LHCN-M2 (cell line): ENCODE results near the gene ARAP1. TPM values are rescaled to one million over a fixed set of nuclear protein-coding genes. Genes with fewer than 3 reads are reported as not detected.

Experiments
- DNase-seq: peaks from one replicate; pipeline ENCODE4 v3.0.0-alpha.2; 2012; ENCODE audit warnings: low read depth
- total RNA-seq: library from RNA; depleted of rRNA; stranded (reverse); fragments of >200 nt; gene quantifications from 2 replicates; pipeline ENCODE4 v1.2.3, GENCODE V29; 2014

The ARAP1 gene
- total RNA-seq, 1 experiment from 2014 or later = 51.3 TPM

DNA sequence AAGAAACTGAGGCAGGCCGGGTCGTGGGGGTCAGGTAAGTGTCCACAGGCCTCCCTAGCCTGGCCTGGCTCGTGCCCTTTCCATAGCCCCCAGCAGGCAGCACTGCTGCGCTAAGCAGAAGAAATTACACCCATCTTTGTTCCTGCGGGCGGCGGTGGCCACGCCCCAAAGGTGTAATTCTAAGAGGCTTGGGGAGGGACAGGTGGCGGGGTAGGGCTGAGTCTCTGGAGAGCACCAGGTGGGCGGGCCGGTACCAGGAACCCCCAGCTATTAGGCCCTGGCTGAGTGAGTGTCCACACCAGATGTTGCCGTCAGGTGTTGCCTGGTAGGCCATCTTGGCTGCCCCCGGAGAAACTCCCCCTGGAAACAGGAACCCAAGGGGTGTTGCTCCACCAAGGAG lies 12.3 kb upstream of the ARAP1 start:
- no peak for DNase-seq

DNA sequence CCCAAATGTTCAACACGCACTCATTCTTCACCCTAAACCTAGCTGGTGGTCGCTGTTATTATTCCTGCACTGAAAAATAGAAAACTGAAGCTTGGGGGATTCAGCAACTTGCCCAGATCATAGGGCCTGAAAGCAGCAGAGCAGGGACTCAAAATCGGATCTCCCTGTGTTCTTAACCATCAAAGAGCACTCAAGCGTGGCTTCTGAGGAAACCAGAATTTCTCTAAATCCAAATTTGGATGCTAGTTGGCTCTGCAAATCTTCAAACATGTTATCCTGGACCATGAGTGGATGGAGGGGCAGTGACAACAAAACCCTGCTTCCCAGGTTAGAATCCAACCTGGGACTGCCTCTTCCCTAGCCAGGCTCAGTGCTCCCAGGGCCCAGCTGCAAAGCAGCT lies 11.6 kb upstream of the ARAP1 start:
- no peak for DNase-seq

- no peak for DNase-seq
Measured at GRCh38 chr11:72762641-72763304, 10.6 kb upstream of the ARAP1 start.

GRCh38 chr11:72760539-72761405 lies 8.6 kb upstream of the ARAP1 start:
- no peak for DNase-seq

- DNase-seq = peak; percentile 31
Measured at GRCh38 chr11:72759468-72759985, 7.3 kb upstream of the ARAP1 start.

DNA sequence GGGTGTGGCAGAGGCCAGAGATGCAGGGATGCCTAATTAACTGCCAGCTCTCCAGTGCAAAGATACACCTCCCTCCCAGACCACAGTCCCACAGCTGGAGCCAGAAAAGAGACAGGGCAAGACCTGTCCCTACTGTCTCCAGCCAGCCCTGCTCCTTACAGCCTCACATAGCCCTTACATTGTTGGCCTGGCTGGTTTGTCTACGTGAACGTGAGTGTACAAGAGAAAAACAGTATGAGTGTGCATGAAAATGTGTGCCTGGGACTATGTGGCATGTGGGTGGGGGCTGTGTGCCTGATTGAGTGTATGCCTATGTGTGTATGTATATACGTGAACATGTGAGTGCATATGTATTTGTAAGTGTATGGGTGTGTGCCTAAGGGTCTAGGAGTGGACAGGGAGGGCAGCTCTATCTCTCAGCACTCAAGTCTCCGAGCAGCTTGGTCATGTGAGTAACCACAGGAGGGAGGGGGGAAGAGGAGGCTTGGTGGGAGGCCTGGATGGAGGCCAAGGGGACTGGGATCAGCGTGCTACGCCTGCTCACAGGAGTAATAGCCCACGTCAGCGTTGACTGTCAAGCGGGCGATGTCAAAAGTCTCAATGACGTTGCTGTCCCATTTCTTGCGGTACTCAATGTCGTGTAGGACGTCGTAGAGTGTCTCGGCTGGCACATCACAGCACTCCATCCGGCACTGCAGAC lies 6.6 kb upstream of the ARAP1 start:
- no peak for DNase-seq

GRCh38 chr11:72758304-72758689 lies 6.1 kb upstream of the ARAP1 start:
- DNase-seq = no peak

DNA sequence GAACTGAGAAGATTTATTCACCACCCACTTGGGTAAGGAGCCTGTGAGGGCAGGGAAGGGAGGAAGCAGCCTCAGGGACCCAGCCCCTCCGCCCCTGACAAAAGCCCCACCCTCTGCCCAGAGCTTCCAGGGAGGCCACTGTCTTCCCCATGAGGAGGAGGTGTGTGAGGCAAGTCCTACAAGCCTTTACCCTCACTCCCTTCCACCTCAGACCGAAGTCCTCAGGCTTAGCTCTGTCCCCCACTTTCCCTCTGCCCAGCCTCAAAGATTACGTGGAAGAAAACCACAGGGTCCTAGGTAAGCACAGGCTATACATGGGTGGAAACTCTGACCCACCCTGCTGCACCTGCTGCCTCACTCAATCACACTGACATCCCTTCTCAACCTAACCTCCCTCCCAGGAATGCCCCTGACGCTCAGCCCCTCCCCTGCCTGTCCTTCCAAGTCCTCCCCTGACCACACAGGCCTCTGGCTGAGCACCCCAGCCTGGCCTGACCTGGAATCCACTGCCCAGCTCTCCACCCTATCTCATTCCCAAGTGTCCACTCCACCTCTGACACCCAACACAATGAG lies 3.6 kb upstream of the ARAP1 start:
- DNase-seq = no peak

DNA sequence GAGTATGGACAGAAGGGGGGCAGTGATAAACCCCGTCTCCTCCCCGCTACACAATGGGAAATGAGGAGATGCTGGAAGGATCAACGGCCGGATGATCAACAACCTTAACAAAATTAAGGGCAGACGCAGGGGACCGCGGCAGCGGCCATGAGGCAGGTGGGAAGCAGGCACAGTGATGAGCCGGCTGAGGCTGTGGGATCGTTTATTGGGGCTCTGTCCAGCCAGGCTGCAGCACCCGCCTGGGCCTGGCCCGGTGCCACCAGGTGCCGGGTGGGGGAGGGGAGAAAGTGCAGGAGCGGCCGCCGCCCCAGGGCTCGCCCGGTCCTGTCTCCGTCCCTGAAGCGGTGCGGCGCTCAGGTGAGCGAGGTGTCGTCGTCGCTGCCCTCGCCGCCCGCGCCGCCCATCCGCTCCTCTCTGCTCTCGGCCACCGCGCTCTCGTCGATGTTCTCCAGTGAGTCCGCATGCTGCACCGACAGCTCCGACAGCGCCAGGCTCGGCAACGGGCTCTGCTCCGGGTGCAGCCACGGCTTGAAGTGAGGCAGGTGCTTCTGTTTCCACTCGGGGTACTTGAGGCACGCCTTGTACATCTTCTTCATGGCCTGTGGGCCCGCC lies 2.4 kb upstream of the ARAP1 start:
- no peak for DNase-seq

GRCh38 chr11:72754149-72754543 lies 1.9 kb upstream of the ARAP1 start:
- no peak for DNase-seq

DNA sequence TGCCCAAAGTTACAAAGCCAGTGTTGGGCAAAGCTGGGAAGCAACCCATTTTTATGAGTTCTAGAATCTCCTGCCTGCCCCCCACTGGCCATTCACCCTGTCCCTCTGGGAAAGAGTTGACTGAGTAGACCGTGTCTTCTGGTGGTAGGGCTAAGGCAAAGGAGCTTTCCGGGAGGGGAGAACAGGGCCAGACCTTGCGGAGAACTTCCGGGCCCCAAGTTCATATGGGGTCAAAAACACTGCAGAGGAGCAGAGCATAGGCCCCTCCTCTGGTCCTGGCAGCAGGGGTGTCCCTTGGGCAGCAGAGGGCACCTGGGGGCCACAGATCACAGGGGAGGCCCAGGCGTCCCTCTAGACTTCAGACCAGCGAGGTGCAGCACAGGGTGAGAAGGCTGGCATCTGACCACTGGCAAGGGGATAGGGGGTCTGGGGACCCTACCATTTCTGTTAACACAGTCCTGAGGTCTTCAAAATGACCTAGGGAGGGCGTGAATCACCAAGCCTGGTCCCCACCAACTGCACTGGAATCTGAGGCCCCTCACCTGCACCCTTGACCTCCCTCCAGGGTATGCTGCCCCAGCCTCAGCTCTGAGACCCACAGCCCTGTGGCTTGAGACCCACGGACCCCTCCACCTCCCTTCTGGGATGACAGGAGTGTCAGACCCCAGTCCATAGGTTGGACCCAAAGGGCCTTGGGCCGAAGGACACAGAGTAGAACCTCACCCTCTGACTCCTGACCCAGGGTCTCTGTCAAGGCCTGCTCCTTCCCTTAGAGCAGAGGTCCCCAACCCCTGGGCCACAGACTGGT lies 1.3 kb upstream of the ARAP1 start:
- no peak for DNase-seq

- no peak for DNase-seq
Measured at GRCh38 chr11:72751116-72752087, 806 bp downstream of the ARAP1 start.

- no peak for DNase-seq
Measured at GRCh38 chr11:72750556-72751115, 1.6 kb downstream of the ARAP1 start.

DNA sequence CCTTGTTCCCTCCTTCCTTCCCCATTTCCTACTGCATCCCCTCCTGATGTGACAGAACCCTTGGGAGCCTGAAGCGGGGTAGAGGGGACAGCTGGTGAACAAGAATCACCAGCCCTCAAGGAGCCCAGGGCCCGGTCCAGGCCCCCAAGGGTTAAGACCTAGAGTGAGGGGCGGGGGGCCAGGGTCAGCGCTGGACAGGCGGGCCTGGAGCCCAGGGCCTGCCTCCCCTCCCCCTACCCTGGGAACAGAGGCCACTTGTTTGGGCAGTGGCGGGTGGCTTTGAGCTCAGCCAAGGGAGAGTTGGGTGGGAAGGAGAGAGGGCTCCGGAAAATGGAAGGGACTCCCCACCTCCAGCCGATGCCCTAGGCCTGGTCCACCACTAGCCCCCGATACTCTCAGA lies 2.1 kb downstream of the ARAP1 start:
- no peak for DNase-seq

GRCh38 chr11:72747289-72747855 lies 4.8 kb downstream of the ARAP1 start:
- DNase-seq = no peak

- no peak for DNase-seq
Measured at GRCh38 chr11:72746821-72747220, 5.4 kb downstream of the ARAP1 start.

DNA sequence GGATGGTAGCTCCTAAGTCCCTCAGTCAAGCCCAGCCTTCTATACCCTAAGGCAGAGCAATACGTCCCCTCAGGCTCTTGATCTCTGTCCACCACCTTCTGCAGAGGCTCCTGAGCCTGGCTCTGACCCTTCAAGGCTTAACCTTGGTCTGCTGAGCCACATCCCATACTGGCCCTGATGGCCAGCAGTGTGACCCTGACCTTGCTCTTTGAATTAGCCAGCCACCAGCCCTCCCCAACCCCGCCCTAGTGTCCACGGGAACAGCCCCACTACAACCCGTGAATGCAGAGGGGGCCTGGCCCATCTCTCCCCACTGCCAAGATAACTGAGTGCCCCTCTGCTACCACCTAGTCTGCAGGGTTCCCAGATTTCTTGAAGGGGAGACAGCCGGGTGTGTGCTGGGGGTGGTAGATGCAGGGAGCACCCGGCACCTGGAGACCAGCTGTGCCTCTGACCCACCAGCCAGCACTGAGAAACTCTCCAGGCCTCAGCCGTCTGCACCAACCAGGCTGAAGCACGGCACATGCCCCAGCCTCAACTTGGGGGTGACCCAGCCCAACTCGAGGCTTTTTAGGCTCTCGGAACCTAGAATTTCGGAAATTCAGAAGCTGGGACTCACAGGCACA lies 6.2 kb downstream of the ARAP1 start:
- DNase-seq = no peak

GRCh38 chr11:72745511-72745910 lies 6.7 kb downstream of the ARAP1 start:
- no peak for DNase-seq
